Measurements from ENCODE around the gene UBE2J1.

DNA sequence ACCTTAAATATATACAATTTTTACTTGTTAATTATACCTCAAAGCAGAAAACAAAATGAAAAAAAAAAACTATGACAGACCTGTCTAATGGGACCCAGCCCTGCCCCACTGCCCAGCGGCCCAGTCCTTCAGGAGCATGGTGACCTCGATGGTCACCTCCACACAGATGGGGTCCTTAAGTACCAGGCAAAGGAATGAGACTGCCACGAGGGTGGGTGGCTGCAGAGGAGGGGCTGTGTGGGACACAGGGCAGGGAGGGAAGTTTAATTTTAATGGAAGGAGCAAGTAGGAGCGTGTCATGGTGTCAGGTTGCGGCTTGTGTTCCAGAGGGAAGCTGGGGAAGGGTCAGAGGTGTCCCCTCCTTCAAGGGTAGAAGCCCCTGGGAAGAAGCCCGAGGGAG lies 66.0 kb downstream of the UBE2J1 start:
- TF ChIP-seq POLR2A (IDR thresholded peaks at IDR 0.05): no peak
- TF ChIP-seq, protein P1, sequence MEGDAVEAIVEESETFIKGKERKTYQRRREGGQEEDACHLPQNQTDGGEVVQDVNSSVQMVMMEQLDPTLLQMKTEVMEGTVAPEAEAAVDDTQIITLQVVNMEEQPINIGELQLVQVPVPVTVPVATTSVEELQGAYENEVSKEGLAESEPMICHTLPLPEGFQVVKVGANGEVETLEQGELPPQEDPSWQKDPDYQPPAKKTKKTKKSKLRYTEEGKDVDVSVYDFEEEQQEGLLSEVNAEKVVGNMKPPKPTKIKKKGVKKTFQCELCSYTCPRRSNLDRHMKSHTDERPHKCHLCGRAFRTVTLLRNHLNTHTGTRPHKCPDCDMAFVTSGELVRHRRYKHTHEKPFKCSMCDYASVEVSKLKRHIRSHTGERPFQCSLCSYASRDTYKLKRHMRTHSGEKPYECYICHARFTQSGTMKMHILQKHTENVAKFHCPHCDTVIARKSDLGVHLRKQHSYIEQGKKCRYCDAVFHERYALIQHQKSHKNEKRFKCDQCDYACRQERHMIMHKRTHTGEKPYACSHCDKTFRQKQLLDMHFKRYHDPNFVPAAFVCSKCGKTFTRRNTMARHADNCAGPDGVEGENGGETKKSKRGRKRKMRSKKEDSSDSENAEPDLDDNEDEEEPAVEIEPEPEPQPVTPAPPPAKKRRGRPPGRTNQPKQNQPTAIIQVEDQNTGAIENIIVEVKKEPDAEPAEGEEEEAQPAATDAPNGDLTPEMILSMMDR (IDR thresholded peaks at IDR 0.05): no peak

All from heart left ventricle (tissue), 13 donors.